ENCODE measurements around the gene NSMF. TPM values are rescaled to one million over a fixed set of nuclear protein-coding genes. Genes with fewer than 3 reads are reported as not detected.

Gene NSMF
- total RNA-seq, 3 donors from 2014 or later (not counting 1 experiment from before 2014, with no cell fraction given), result 78.1 to 111 (median 87.8) TPM

DNA sequence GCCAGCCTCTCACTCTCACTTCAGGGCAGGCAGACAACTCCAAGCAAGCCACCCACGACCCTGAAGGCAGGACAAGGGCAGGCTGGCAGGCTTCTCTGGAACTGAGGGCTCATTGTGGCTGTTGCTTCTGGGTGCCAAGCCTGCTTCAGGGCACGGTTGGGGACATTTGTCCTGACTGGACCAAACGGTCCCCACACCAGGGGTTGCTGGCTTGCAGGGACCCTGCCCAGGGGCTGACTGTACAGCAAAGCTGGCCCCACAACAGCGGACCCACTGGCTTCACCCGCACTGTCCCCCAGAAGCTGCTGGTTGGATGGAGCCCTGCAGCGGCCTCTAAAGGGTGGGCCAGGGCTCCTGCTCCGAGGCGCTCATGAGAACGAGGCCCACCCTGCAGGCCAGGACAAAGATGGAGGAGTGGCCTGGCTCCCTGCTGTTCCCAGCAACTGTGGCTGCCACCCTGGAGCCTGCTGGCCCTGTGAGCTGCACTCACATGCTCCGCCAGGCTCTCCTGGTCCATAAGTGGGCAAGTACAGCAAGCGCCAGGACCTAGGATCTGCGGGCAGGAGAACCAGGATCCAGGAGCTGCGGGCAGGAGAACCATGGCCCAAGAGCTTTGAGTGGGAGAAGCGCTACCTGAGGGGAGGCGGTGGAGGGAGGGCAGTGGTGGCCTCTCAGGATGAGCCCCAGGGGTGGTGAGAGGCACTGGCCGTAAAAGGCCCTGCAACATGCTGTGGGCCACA lies 34.4 kb upstream of the NSMF start:
- ATAC-seq (no peak), DNase-seq (no peak)
- Histone ChIP-seq H3K36me3 (ENCODE audit: control insufficient read depth, insufficient read depth, low read length) (no peaks in the 10 kb centered on the region), H3K27me3 (ENCODE audit: control insufficient read depth, insufficient read depth, low read length) (no peaks in the 10 kb centered on the region), H3K27ac (ENCODE audit: low read length) (no peak overlapping the region), H3K9me3 (ENCODE audit: control insufficient read depth, insufficient read depth, low read length) (no peaks in the 10 kb centered on the region), H3K4me1 (ENCODE audit: control insufficient read depth, insufficient read depth, low read length) (no peaks in the 10 kb centered on the region), H3K4me3 (ENCODE audit: low read length) (no peak overlapping the region)
- Mint-ChIP-seq H3K4me1 (peaks cover 0 to 23% of the 10 kb centered on the region in 2 donors), H3K4me3 (no peak overlapping the region), H3K36me3 (no peaks in the 10 kb centered on the region), H3K27me3 (ENCODE audit: low read depth in 2 of 2) (no peaks in the 10 kb centered on the region), H3K9me3 (no peaks in the 10 kb centered on the region), H3K27ac (no peak overlapping the region)
- intact Hi-C loops (cut with micrococcal nuclease), result no loop called here
- TF ChIP-seq, protein P1, sequence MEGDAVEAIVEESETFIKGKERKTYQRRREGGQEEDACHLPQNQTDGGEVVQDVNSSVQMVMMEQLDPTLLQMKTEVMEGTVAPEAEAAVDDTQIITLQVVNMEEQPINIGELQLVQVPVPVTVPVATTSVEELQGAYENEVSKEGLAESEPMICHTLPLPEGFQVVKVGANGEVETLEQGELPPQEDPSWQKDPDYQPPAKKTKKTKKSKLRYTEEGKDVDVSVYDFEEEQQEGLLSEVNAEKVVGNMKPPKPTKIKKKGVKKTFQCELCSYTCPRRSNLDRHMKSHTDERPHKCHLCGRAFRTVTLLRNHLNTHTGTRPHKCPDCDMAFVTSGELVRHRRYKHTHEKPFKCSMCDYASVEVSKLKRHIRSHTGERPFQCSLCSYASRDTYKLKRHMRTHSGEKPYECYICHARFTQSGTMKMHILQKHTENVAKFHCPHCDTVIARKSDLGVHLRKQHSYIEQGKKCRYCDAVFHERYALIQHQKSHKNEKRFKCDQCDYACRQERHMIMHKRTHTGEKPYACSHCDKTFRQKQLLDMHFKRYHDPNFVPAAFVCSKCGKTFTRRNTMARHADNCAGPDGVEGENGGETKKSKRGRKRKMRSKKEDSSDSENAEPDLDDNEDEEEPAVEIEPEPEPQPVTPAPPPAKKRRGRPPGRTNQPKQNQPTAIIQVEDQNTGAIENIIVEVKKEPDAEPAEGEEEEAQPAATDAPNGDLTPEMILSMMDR (IDR thresholded peaks at IDR 0.05), result no peak
- WGBS (ENCODE audit: insufficient coverage), result 93% methylated on average over 16 of the region's 16 CpGs

DNA sequence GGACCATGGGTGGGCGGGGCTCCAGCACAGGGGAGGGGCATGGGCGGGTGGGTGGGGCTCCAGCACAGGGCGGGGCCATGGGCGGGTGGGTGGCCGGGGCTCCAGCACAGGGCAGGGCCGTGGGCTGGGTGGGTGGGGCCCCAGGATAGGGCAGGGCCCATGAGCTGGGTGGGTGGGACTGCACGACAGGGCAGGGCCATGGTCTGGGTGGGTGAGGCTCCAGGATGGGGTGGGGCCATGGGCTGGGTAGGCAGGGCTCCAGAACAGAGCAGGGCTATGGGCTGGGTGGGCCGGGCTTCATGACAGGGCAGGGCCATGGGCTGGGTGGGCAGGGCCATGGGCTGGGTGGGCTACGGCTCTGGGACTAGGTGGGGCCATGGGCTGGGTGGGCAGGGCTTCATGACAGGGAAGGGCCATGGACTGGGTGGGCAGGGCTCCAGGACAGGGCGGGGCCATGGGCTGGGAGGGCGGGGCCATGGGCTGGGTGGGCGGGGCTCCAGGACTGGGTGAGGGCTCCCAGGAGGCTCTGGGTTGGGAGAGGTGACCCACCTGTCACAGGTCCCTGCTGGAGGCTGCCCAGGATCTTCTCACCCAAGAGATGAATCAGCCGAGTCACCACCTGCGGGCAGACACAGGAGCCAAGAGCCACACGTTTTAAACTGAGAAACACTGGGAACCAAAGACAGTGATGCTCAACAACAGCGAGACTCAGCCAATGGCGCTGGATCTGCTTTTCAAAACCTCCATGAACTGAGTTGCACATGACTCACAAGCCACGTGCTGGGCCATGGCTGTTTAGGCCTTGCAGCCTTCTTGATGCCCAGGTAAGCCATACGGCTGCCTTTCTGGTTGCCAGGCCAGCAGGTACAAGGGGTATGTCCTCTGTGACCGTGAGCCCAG lies 33.6 kb upstream of the NSMF start:
- Mint-ChIP-seq H3K27me3 (ENCODE audit: low read depth in 2 of 2) (no peaks in the 10 kb centered on the region), H3K4me1 (peaks cover 0 to 22% of the 10 kb centered on the region in 2 donors), H3K36me3 (no peaks in the 10 kb centered on the region), H3K9me3 (no peaks in the 10 kb centered on the region), H3K4me3 (no peak overlapping the region), H3K27ac (no peak overlapping the region)
- 81% methylated on average over 18 of the region's 20 CpGs for WGBS (ENCODE audit: insufficient coverage)
- intact Hi-C loops (cut with micrococcal nuclease), result no loop called here
- Histone ChIP-seq H3K4me3 (ENCODE audit: low read length) (no peak overlapping the region), H3K36me3 (ENCODE audit: control insufficient read depth, insufficient read depth, low read length) (no peaks in the 10 kb centered on the region), H3K9me3 (ENCODE audit: control insufficient read depth, insufficient read depth, low read length) (no peaks in the 10 kb centered on the region), H3K27ac (ENCODE audit: low read length) (no peak overlapping the region), H3K27me3 (ENCODE audit: control insufficient read depth, insufficient read depth, low read length) (no peaks in the 10 kb centered on the region), H3K4me1 (ENCODE audit: control insufficient read depth, insufficient read depth, low read length) (no peaks in the 10 kb centered on the region)
- ATAC-seq, result peak; percentile 40 to 73 (median 67)
- DNase-seq, result peak in 1 of 2 donors; percentile 35
- TF ChIP-seq, protein P1 (IDR thresholded peaks at IDR 0.05), result no peak

DNA sequence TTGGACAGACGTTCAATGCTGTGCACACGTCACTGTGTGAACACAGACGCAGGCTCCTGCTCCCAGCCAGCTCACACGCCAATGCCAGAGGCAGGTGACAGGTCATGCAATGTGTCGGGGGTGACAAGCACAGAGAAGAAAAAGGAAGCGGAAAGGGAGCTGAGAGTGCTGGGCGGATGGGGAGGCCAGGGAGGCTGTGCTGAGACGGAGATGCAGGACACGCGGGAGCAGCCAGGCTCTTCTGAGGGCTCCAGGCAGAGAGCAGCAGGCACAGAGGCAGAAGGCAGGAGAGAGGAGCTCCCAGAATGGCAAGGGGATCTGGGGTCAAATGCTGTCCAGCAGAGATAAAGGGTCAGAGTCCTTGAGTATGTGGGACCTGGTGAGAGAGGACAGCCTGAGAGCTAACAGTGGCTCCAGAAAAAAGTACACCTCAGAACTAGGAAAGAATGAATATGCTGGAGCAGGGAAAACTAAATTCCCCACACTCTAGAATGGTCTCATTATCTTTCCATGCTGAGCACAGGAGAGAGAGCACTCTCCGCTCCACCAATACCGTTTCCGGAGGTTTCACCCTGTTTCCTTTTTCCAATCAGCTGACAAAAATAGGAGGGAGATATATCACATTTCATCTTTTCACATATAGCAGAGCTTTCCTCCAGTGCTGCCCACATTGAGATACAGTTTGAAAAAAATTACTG lies 32.8 kb upstream of the NSMF start:
- H3K27ac Mint-ChIP-seq, result no peak overlapping the region
- peaks cover 0 to 22% of the 10 kb centered on the region in 2 donors for H3K4me1 Mint-ChIP-seq
- no peaks in the 10 kb centered on the region for H3K27me3 Mint-ChIP-seq (ENCODE audit: low read depth in 2 of 2)
- Histone ChIP-seq H3K27me3 (ENCODE audit: control insufficient read depth, insufficient read depth, low read length) (no peaks in the 10 kb centered on the region), H3K9me3 (ENCODE audit: control insufficient read depth, insufficient read depth, low read length) (no peaks in the 10 kb centered on the region), H3K36me3 (ENCODE audit: control insufficient read depth, insufficient read depth, low read length) (no peaks in the 10 kb centered on the region), H3K27ac (ENCODE audit: low read length) (no peak overlapping the region), H3K4me1 (ENCODE audit: control insufficient read depth, insufficient read depth, low read length) (no peaks in the 10 kb centered on the region), H3K4me3 (ENCODE audit: low read length) (no peak overlapping the region)
- H3K4me3 Mint-ChIP-seq, result no peak overlapping the region
- no peaks in the 10 kb centered on the region for H3K9me3 Mint-ChIP-seq
- TF ChIP-seq, protein P1 (IDR thresholded peaks at IDR 0.05), result no peak
- ATAC-seq, result no peak
- DNase-seq, result no peak
- H3K36me3 Mint-ChIP-seq, result no peaks in the 10 kb centered on the region
- 93% methylated on average over 13 of the region's 13 CpGs for WGBS (ENCODE audit: insufficient coverage)
- intact Hi-C loops (cut with micrococcal nuclease), result no loop called here
